GM12864 (cell line): ENCODE data around the gene MCAM.

Experiments used
- DNase-seq: peaks from one replicate; pipeline ENCODE4 v3.0.0-alpha.2; 2011; ENCODE audit warnings: low read depth
- H3K4me3 ChIP-seq: 2 replicates; pipeline ENCODE4 v1.5.1; 2011; ENCODE audit warnings: mild to moderate bottlenecking, low read depth, low read length, control low read depth
- TF ChIP-seq, protein P1 (sequence below): IDR thresholded peaks from 2 replicates; pipeline ENCODE4 v1.5.1; 2011; ENCODE audit warnings: low read depth, mild to moderate bottlenecking, moderate library complexity, low read length, control low read depth, inconsistent platforms; ENCODE audit errors: missing control alignments

MCAM gene

DNA sequence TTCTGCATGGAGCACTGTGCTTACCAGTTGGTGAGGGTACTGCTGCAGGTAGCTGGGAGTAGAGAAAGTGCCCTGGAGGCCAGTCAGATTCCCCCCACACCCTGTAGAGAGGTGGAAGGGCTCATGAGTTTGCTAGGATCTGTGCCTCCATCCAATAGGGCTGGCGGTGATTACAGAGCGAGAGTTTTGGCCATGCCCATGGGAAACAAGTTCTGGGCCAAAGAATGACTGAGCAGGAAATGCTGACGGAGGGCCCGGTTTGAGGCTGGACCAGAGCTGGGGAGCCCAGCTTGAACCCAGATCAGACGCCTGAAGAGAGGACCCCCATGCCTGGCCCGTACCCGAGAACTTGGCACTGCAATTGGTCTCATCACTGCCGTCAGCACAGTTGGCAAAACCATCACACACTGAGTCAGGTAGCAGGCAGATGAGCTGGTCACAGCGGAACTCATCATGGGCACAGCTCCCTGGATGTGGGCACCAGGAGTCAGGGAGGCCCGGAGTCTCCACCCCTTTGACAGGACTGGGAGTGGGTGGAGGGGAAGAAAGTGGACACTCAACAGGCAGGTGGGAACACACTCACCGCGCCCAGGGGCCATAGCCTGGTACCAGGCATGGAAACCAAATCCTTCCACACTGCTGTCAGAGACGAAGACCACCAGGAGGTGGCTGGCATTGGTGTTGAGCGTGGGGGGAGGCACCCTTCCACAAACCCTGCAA lies 27.5 kb upstream of the MCAM start:
- H3K4me3 ChIP-seq = no peak overlapping the region
- DNase-seq = no peak
- TF ChIP-seq, protein P1, sequence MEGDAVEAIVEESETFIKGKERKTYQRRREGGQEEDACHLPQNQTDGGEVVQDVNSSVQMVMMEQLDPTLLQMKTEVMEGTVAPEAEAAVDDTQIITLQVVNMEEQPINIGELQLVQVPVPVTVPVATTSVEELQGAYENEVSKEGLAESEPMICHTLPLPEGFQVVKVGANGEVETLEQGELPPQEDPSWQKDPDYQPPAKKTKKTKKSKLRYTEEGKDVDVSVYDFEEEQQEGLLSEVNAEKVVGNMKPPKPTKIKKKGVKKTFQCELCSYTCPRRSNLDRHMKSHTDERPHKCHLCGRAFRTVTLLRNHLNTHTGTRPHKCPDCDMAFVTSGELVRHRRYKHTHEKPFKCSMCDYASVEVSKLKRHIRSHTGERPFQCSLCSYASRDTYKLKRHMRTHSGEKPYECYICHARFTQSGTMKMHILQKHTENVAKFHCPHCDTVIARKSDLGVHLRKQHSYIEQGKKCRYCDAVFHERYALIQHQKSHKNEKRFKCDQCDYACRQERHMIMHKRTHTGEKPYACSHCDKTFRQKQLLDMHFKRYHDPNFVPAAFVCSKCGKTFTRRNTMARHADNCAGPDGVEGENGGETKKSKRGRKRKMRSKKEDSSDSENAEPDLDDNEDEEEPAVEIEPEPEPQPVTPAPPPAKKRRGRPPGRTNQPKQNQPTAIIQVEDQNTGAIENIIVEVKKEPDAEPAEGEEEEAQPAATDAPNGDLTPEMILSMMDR = no peak

DNA sequence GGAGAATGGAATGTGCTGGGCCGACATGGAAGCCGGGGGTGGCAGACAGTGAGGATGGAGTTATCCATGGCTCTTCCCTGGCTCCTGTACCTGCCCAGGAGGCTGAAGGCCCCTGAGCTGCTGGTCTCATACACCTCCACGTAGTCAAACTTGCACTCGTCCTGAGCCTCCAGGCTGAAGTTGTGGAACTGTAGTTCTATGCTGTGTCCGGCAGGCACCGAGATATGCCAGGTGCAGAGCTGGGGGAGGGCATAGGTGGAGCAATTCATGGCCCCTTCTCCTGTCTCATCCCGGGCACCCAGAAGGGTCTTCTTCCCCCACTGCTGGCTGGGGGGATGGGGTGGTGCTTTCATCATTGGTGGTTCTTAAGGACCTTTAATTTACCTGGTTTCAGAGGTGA lies 26.8 kb upstream of the MCAM start:
- DNase-seq = no peak
- TF ChIP-seq, protein P1 = no peak

DNA sequence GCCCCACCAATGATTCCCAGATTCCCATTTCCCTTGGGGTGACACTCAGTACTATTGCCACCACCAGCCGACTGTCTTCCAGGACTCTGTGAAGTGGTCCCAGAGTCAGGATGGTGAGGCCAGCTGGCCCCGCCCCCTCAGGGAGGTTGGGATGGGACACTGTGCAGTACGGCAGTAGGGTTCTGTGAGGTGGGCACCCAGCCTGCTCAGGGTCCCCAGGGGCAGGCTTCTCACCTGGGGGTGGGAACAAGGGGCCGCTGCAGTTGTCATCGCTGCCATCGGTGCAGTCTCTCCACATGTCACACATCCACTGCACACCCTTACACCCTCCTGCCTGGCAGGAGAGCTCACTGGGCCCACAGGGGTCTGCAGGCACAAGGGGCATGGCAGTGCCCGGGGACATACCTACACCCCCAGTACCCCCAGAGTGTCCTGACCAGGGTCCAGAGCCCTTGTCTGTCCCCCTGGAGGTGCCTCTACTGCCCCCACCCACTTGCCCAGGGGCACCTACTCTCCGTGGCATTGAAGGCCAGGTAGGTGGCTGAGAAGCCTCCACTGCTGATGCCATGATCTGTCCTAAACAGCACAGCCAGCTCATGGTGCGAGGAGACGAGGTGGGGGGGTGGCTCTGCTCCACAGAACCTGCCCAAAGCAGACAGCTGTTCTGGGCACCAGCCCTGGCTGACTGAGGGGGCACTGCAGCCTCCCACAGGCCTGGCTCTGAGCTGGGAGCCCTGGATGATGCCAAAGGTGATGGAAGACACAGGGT lies 25.6 kb upstream of the MCAM start:
- TF ChIP-seq, protein P1 = no peak
- no peak overlapping the region for H3K4me3 ChIP-seq
- no peak for DNase-seq

More for the DNA sequence above, 26.8 kb upstream of the MCAM start:
- no peak overlapping the region for H3K4me3 ChIP-seq

DNA sequence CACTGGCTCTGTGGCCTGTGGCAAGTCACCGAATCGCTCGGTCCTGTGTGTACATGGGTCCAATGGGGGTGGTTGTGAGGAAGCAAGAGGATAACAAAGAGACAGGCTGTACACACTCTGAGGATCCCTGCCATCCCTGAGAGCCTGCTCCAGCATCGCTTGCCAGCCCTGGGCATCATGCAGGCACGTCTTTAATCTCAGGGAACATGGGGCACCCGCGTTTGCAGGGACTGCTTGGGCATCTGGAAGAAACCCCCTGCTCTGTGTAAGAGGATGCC lies 25.0 kb upstream of the MCAM start:
- no peak for DNase-seq
- TF ChIP-seq, protein P1 = no peak
- H3K4me3 ChIP-seq = no peak overlapping the region

DNA sequence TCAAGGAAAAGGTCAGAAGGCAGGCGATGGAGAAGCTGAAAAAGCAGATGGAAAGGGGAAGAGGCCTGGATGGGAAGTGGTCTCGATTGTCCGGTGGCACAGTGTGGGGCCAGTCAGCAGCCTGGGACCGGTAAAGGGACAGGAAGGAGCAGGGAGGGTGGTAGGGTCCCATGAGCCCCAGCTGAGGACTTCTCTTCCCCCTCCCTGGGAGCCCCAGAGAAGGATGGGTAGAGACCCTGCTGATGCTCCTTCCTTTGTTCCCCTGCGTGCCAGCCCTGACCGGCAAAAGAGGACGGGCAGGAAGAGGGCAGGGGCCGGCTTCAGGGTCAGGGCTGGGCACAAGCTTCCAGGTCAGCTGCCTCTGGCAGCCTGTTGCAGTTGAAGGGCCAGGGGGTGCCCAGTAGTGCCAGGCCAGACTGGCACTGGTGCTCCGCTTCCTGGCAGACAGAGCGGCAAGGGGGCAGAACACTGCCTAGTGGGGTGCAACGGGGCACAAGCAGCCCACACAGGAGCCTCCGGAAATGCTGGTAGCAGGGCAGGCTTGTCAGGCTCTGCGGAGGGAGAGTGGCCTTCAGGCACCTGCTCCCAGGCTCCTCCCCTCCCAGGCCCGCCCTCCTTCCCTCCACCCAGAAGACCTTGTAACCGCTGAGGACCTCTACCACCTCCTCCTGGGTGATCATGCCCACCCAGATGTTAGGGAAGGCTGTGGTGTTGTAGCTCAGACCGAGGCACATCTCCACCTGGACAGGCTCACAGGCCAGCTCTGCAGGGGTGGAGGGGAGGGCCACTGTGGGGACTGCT lies 24.5 kb upstream of the MCAM start:
- no peak for DNase-seq
- TF ChIP-seq, protein P1 = no peak
- H3K4me3 ChIP-seq = no peak overlapping the region

DNA sequence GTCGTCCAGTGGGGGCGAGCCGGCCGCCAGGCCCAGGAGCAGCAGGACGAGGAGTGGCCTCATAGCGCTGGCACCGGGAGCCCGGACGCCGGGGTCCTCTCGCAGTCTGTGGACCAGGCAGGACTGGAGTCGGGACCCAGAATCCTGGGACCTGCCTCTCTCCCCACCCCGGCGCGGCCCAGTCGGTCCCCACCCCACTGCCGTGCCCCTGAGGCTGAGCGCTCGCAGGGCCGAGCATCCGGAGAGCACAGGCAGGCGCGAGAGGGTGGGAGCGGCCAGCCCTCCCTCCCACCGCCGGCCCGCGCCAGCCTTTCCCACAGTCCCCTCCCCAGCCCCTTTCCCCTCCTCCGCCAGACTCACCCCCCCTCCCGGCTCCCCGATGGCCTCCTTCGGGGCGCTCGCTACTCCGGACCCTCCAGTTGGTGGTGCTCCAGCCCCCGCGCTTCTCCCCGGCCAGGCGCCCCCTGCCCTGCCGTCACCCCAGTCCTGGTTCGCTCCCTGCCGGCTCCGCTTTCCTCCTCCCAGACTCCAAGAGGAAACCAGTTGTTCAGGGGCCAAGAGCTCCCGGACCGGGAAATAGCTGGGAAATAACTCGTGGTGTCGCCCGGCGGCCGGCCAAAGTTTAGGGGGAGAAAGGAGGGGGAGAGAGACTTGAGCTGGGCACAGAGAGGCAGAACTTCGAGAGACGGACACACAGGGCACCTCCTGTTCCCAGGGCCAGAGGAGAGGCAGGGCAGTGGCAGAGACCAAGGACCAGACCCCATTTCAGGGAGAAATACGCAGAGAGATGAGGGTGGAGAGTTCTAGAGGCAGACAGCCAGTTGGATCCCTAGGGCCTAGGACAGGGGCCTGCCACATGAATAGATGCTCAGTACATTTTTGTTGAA lies 23.6 kb upstream of the MCAM start, which contains the start of gene C1QTNF5:
C1QTNF5 (minus strand) TSS at position 549 of the 887 bp plus-strand sequence; CDS start at position 63, 486 bp downstream.
- H3K4me3 ChIP-seq = no peak within 1 kb of the TSS
- TF ChIP-seq, protein P1 = no peak
- DNase-seq = no peak
